DND-41 (cell line): ENCODE data around the gene ACTR3C.

ENCODE experiments used
- CTCF ChIP-seq: IDR thresholded peaks from 2 replicates; pipeline ENCODE4 v1.5.1; 2012; ENCODE audit warnings: borderline replicate concordance, low read length, moderate library complexity, mild to moderate bottlenecking; ENCODE audit not compliant: poor library complexity, severe bottlenecking; ENCODE audit errors: extremely low read depth
- EZH2 ChIP-seq: IDR thresholded peaks from 3 replicates; pipeline ENCODE4 v1.6.1; 2012; ENCODE audit warnings: borderline replicate concordance, low read depth, mild to moderate bottlenecking, moderate library complexity, low read length, inconsistent platforms; ENCODE audit not compliant: severe bottlenecking

GRCh38 chr7:150313870-150314269 lies 9.5 kb downstream of the ACTR3C start:
- TF ChIP-seq CTCF (no peak), EZH2 (no peak)
